Thymus (tissue), 11 donors: ENCODE results near the gene ENTREP1. TPM values are rescaled to one million over a fixed set of nuclear protein-coding genes. Genes with fewer than 3 reads are reported as not detected.

Source experiments
- DNase-seq, 9 donors: peaks; one replicate each; pipeline ENCODE4 v3.0.0-alpha.2; 2013; ENCODE audit warnings: low spot score in 9 of 9, low read depth in 6 of 9, missing footprints in 1 of 9
- H3K27ac ChIP-seq, 2 donors: one replicate each; pipeline ENCODE4 v1.5.1; 2013; ENCODE audit warnings: control low read depth in 1 of 2, low read depth in 1 of 2, low read length in 1 of 2, mild to moderate bottlenecking in 1 of 2, moderate library complexity in 1 of 2
- H3K27me3 ChIP-seq, 2 donors: one replicate each; pipeline ENCODE4 v1.5.1; 2013; ENCODE audit warnings: low read length in 1 of 2; ENCODE audit not compliant: control insufficient read depth in 2 of 2, insufficient read depth in 1 of 2
- H3K36me3 ChIP-seq, 2 donors: one replicate each; pipeline ENCODE4 v1.5.1; 2013; ENCODE audit warnings: low read length in 1 of 2, mild to moderate bottlenecking in 1 of 2, moderate library complexity in 1 of 2; ENCODE audit not compliant: control insufficient read depth in 2 of 2, insufficient read depth in 2 of 2
- H3K4me1 ChIP-seq, 2 donors: one replicate each; pipeline ENCODE4 v1.5.1; 2013; ENCODE audit warnings: low read length in 2 of 2; ENCODE audit not compliant: control insufficient read depth in 2 of 2, insufficient read depth in 2 of 2
- H3K4me3 ChIP-seq, 2 donors: one replicate each; pipeline ENCODE4 v1.5.1; 2013; ENCODE audit warnings: low read length in 2 of 2, control low read depth in 1 of 2, mild to moderate bottlenecking in 1 of 2
- H3K9me3 ChIP-seq, 2 donors: one replicate each; pipeline ENCODE4 v1.5.1; 2013; ENCODE audit warnings: low read length in 1 of 2, mild to moderate bottlenecking in 1 of 2; ENCODE audit not compliant: control insufficient read depth in 2 of 2, insufficient read depth in 1 of 2
- WGBS: extraction: QIAGEN DNeasy Blood & Tissue Kit; methylation state at CpG from one replicate; pipeline ENCODE4 v1.1.7; 2013; 5-methylcytosine and 5-hydroxymethylcytosine counted together
- polyA plus RNA-seq: library from polyadenylated mRNA; stranded (reverse); fragments of 200-250 nt; gene quantifications from one replicate; pipeline ENCODE4 v1.2.3, GENCODE V29; 2013
- total RNA-seq: library from RNA; stranded (reverse); fragments of 120-200 nt; gene quantifications from one replicate; pipeline ENCODE4 v1.2.4, GENCODE V29; 2013
- donor health status: healthy.

Gene ENTREP1
- total and polyA plus RNA-seq, 2 donors = 4.1 to 16.1 TPM

- WGBS = 94% methylated on average over 5 of the region's 5 CpGs
- peaks cover 4 to 5% of the 10 kb centered on the region in 2 donors for H3K27me3 ChIP-seq
Measured at GRCh38 chr9:69332067-69332685, 7.2 kb downstream of the ENTREP1 start.

GRCh38 chr9:69333716-69334115, 8.7 kb downstream of the ENTREP1 start:
- no peak for DNase-seq
- Histone ChIP-seq H3K4me3 (no peak overlapping the region), H3K27ac (no peak overlapping the region), H3K9me3 (no peaks in the 10 kb centered on the region), H3K36me3 (no peaks in the 10 kb centered on the region), H3K27me3 (no peaks in the 10 kb centered on the region), H3K4me1 (no peaks in the 10 kb centered on the region)
- WGBS = 95% methylated on average over 2 of the region's 2 CpGs

More at GRCh38 chr9:69332067-69332685, 7.2 kb downstream of the ENTREP1 start:
- no peaks in the 10 kb centered on the region for H3K9me3 ChIP-seq
- peak overlapping the region in 1 of 2 donors; percentile 60 for H3K27ac ChIP-seq
- H3K4me1 ChIP-seq = no peaks in the 10 kb centered on the region
- no peak overlapping the region for H3K4me3 ChIP-seq
- H3K36me3 ChIP-seq = no peaks in the 10 kb centered on the region
- DNase-seq = no peak

- Histone ChIP-seq H3K27me3 (no peaks in the 10 kb centered on the region), H3K27ac (no peak overlapping the region), H3K4me1 (no peaks in the 10 kb centered on the region), H3K9me3 (no peaks in the 10 kb centered on the region), H3K36me3 (no peaks in the 10 kb centered on the region), H3K4me3 (no peak overlapping the region)
- no peak for DNase-seq
Measured at GRCh38 chr9:69334317-69334716, 9.3 kb downstream of the ENTREP1 start.

GRCh38 chr9:69339620-69340019, 14.6 kb downstream of the ENTREP1 start:
- no peaks in the 10 kb centered on the region for H3K27me3 ChIP-seq
- no peak for DNase-seq
- H3K4me3 ChIP-seq = no peak overlapping the region
- no peaks in the 10 kb centered on the region for H3K36me3 ChIP-seq
- no peaks in the 10 kb centered on the region for H3K9me3 ChIP-seq
- H3K4me1 ChIP-seq = no peaks in the 10 kb centered on the region
- H3K27ac ChIP-seq = no peak overlapping the region
- WGBS = 95% methylated on average over 2 of the region's 2 CpGs

- no peak overlapping the region for H3K4me3 ChIP-seq
- WGBS = 28% methylated on average over 3 of the region's 3 CpGs
- H3K36me3 ChIP-seq = no peaks in the 10 kb centered on the region
- no peaks in the 10 kb centered on the region for H3K4me1 ChIP-seq
- no peak overlapping the region for H3K27ac ChIP-seq
- H3K27me3 ChIP-seq = no peaks in the 10 kb centered on the region
- H3K9me3 ChIP-seq = no peaks in the 10 kb centered on the region
- DNase-seq = no peak
Measured at GRCh38 chr9:69340631-69341030, 15.6 kb downstream of the ENTREP1 start.

- DNase-seq = no peak
- no peaks in the 10 kb centered on the region for H3K4me1 ChIP-seq
- no peaks in the 10 kb centered on the region for H3K36me3 ChIP-seq
- WGBS = 92% methylated on average over 1 of the region's 1 CpG
- H3K9me3 ChIP-seq = no peaks in the 10 kb centered on the region
- H3K27me3 ChIP-seq = no peaks in the 10 kb centered on the region
- H3K4me3 ChIP-seq = no peak overlapping the region
- no peak overlapping the region for H3K27ac ChIP-seq
Measured at GRCh38 chr9:69342769-69343168, 17.8 kb downstream of the ENTREP1 start.

- no peaks in the 10 kb centered on the region for H3K36me3 ChIP-seq
- no peaks in the 10 kb centered on the region for H3K9me3 ChIP-seq
- no peak overlapping the region for H3K27ac ChIP-seq
- 93% methylated on average over 4 of the region's 4 CpGs for WGBS
- no peaks in the 10 kb centered on the region for H3K4me1 ChIP-seq
- no peak overlapping the region for H3K4me3 ChIP-seq
- DNase-seq = no peak
- H3K27me3 ChIP-seq = no peaks in the 10 kb centered on the region
Measured at GRCh38 chr9:69344459-69344858, 19.4 kb downstream of the ENTREP1 start.

GRCh38 chr9:69346596-69347390, 21.8 kb downstream of the ENTREP1 start:
- H3K36me3 ChIP-seq = no peaks in the 10 kb centered on the region
- no peaks in the 10 kb centered on the region for H3K9me3 ChIP-seq
- H3K27me3 ChIP-seq = no peaks in the 10 kb centered on the region
- H3K4me3 ChIP-seq = no peak overlapping the region
- no peak overlapping the region for H3K27ac ChIP-seq
- no peaks in the 10 kb centered on the region for H3K4me1 ChIP-seq
- no peak for DNase-seq
- 90% methylated on average over 6 of the region's 6 CpGs for WGBS

- Histone ChIP-seq H3K4me3 (no peak overlapping the region), H3K27me3 (no peaks in the 10 kb centered on the region), H3K36me3 (no peaks in the 10 kb centered on the region), H3K27ac (no peak overlapping the region), H3K9me3 (no peaks in the 10 kb centered on the region), H3K4me1 (no peaks in the 10 kb centered on the region)
- DNase-seq = no peak
- WGBS = 94% methylated on average over 1 of the region's 1 CpG
Measured at GRCh38 chr9:69347607-69348006, 22.6 kb downstream of the ENTREP1 start.
